HepG2 (cell line): Measurements from ENCODE around the gene NDC1. TPM values are rescaled to one million over a fixed set of nuclear protein-coding genes. Genes with fewer than 3 reads are reported as not detected.

Experiments
- ATAC-seq: fragments of 200-7000 bp; cut with Tn5 transposase; 3 replicates; pipeline ENCODE4 v1.9.1; 2020; ENCODE audit warnings: mild to moderate bottlenecking, moderate library complexity
- BruUV-seq: library from RNA; stranded (reverse); fragments of 400-500 nt; replicated peaks from 2 replicates; lab custom pipeline; 2021; lab: Mats Ljungman, UMichigan
- CTCF ChIA-PET: fragments of 300-600 bp; formaldehyde crosslinking; extraction: SDS; loops from one replicate; lab custom pipeline; 2021; ENCODE audit warnings: low total read pairs, inconsistent platforms, low intra/inter-chr PET ratio; lab: Yijun Ruan, JAX
- POLR2A ChIA-PET: fragments of 350-600 bp; sonication (Branson Sonifier 250); formaldehyde crosslinking; loops from one replicate; lab custom pipeline; 2020; ENCODE audit warnings: antibody characterized with exemption, inconsistent platforms; lab: Yijun Ruan, JAX
- DNase-seq: peaks from one replicate; pipeline ENCODE4 v3.0.0-alpha.2; 2015; ENCODE audit warnings: low spot score
- FAIRE-seq: peaks from 3 replicates; lab custom pipeline; 2011; peaks lifted over from hg19 to GRCh38; lab: Jason Lieb, UNC
- H2AFZ ChIP-seq: one replicate; pipeline ENCODE4 v1.6.1; 2011; ENCODE audit warnings: low read length, inconsistent platforms
- H3K27ac ChIP-seq: fragments of 300-600 bp; 3 replicates; pipeline ENCODE4 v1.8.0; 2011; ENCODE audit warnings: mixed run types, mild to moderate bottlenecking, mixed read lengths, low read length, inconsistent platforms; ENCODE audit not compliant: insufficient read depth; ENCODE audit errors: extremely low read length
- H3K27me3 ChIP-seq, 2 experiments: fragments of 200-600 bp in 1 of 2; 2 replicates in 1 of 2; 3 replicates in 1 of 2; pipeline versions ENCODE4 v1.6.0 to v1.8.0; 2011; ENCODE audit warnings: low read length in 2 of 2, mild to moderate bottlenecking in 2 of 2, moderate library complexity in 2 of 2, inconsistent platforms in 1 of 2; ENCODE audit not compliant: insufficient read depth in 2 of 2, control insufficient read depth in 1 of 2
- H3K36me3 ChIP-seq, 2 experiments: fragments of 200-600 bp in 1 of 2; replicated peaks in 1 of 2; 2 replicates in 1 of 2; 3 replicates in 1 of 2; pipeline versions ENCODE4 v1.5.1 to v1.8.0; 2011; ENCODE audit warnings: low read length in 2 of 2, inconsistent platforms in 1 of 2; ENCODE audit not compliant: insufficient read depth in 2 of 2, control insufficient read depth in 1 of 2
- H3K4me1 ChIP-seq: 2 replicates; pipeline ENCODE4 v1.5.1; 2012; ENCODE audit warnings: low read length, inconsistent platforms; ENCODE audit not compliant: insufficient read depth
- H3K4me2 ChIP-seq: 2 replicates; pipeline ENCODE4 v1.6.0; 2011; ENCODE audit warnings: low read depth, low read length, inconsistent platforms
- H3K4me3 ChIP-seq, 3 experiments: fragments of 200-600 bp in 1 of 3; sonication (generic), shearing (Covaris generic) in 1 of 3; replicated peaks in 1 of 3; 2 replicates each; pipeline ENCODE4 v1.5.1; 2011 to 2016; ENCODE audit warnings: low read length in 3 of 3, inconsistent platforms in 2 of 3, low read depth in 2 of 3, mild to moderate bottlenecking in 2 of 3, control low read depth in 1 of 3, mixed read lengths in 1 of 3; ENCODE audit not compliant: insufficient read depth in 1 of 3
- H3K79me2 ChIP-seq: one replicate; pipeline ENCODE4 v1.6.1; 2011; ENCODE audit warnings: low read length, inconsistent platforms; ENCODE audit not compliant: insufficient read depth
- H3K9ac ChIP-seq: 2 replicates; pipeline ENCODE4 v1.6.0; 2011; ENCODE audit warnings: mild to moderate bottlenecking, low read depth, low read length, inconsistent platforms; ENCODE audit not compliant: insufficient read depth
- H3K9me3 ChIP-seq: 2 replicates; pipeline ENCODE4 v1.5.1; 2012; ENCODE audit warnings: mild to moderate bottlenecking, low read length
- H4K20me1 ChIP-seq: 2 replicates; pipeline ENCODE4 v1.6.0; 2011; ENCODE audit warnings: inconsistent platforms, mild to moderate bottlenecking, low read length, moderate library complexity; ENCODE audit not compliant: insufficient read depth
- CC2D1A ChIP-seq: sonication (generic); formaldehyde crosslinking; IDR thresholded peaks from 2 replicates; pipeline ENCODE4 v1.8.1; 2023; ENCODE audit warnings: mild to moderate bottlenecking, missing genetic modification reagents
- HNRNPH1 ChIP-seq: fragments of 200-400 bp; formaldehyde crosslinking; optimal IDR thresholded peaks from 2 replicates; pipeline ENCODE3; 2017; ENCODE audit warnings: mild to moderate bottlenecking, low read depth, low read length
- HOXA5 ChIP-seq: sonication (generic); formaldehyde crosslinking; IDR thresholded peaks from 2 replicates; pipeline ENCODE4 v1.4.0; 2020; ENCODE audit warnings: missing genetic modification reagents
- KLF9 ChIP-seq: IDR thresholded peaks from 2 replicates; pipeline ENCODE4 v1.6.1; 2016; ENCODE audit warnings: low read depth
- MED13 ChIP-seq: sonication (generic); formaldehyde crosslinking; IDR thresholded peaks from 2 replicates; pipeline ENCODE4 v1.5.0; 2020; ENCODE audit warnings: missing genetic modification reagents
- PHF21A ChIP-seq: sonication (generic); formaldehyde crosslinking; IDR thresholded peaks from 2 replicates; pipeline ENCODE4 v1.5.0; 2020; ENCODE audit warnings: mild to moderate bottlenecking, missing genetic modification reagents
- SMAD3 ChIP-seq: sonication (generic); formaldehyde crosslinking; IDR thresholded peaks from 2 replicates; pipeline ENCODE4 v1.4.0; 2020; ENCODE audit warnings: missing genetic modification reagents
- SOX13 ChIP-seq, 3 experiments: fragments of 450-650 bp in 1 of 3; sonication (generic) in 1 of 3; formaldehyde crosslinking in 1 of 3; IDR thresholded peaks in 2 of 3; conservative IDR thresholded peaks in 1 of 3; 2 replicates each; pipeline versions ENCODE4 v1.5.0 to v1.6.1; 2016 to 2020; ENCODE audit warnings: antibody characterized with exemption in 1 of 3, mild to moderate bottlenecking in 1 of 3, missing compliant biosample characterization in 1 of 3, missing genetic modification reagents in 1 of 3, moderate library complexity in 1 of 3
- TCF12 ChIP-seq, 2 experiments: fragments of 450-650 bp in 1 of 2; sonication (generic) in 1 of 2; formaldehyde crosslinking in 1 of 2; IDR thresholded peaks; 2 replicates each; pipeline versions ENCODE4 v1.6.1 to v1.8.0; 2017 to 2022; ENCODE audit warnings: antibody characterized with exemption in 1 of 2, mild to moderate bottlenecking in 1 of 2, missing genetic modification reagents in 1 of 2, moderate library complexity in 1 of 2
- WIZ ChIP-seq: sonication (generic); formaldehyde crosslinking; IDR thresholded peaks from 2 replicates; pipeline ENCODE4 v1.5.1; 2020; ENCODE audit warnings: mild to moderate bottlenecking, missing genetic modification reagents
- ZNF12 ChIP-seq: sonication (generic); formaldehyde crosslinking; IDR thresholded peaks from 2 replicates; pipeline ENCODE4 v1.5.0; 2020; ENCODE audit warnings: missing genetic modification reagents
- ZNF616 ChIP-seq: sonication (generic); formaldehyde crosslinking; IDR thresholded peaks from 2 replicates; pipeline ENCODE4 v1.5.0; 2020; ENCODE audit warnings: low read depth, mild to moderate bottlenecking, missing genetic modification reagents
- ZNF792 ChIP-seq: IDR thresholded peaks from 2 replicates; pipeline ENCODE4 v1.6.1; 2016
- WGBS: methylation state at CpG from one replicate; pipeline ENCODE4 v1.1.6; 2017; ENCODE audit warnings: low lambda C conversion rate; 5-methylcytosine and 5-hydroxymethylcytosine counted together
- in situ Hi-C: cut with HindIII; loops from 2 replicates; pipeline ENCODE4 v1.10.0; 2017; ENCODE audit warnings: low pct_unique_long_range_greater_than_20kb; ENCODE audit not compliant: extremely low pct_ligation_motif_present
- intact Hi-C: fragments of 100-400 bp; cut with micrococcal nuclease; formaldehyde crosslinking; loops from one replicate; pipeline ENCODE4 v1.10.0; 2022; ENCODE audit not compliant: unreplicated experiment
- polyA plus RNA-seq, 8 experiments: library from polyadenylated mRNA; depleted of rRNA in 3 of 8; stranded (reverse) in 7 of 8; unstranded in 1 of 8; fragments of >200 nt; fragmentation: Illumina TruSeq in 4 of 8; extraction: Trizol in 4 of 8; gene quantifications; 2 replicates each; pipeline versions ENCODE4 v1.2.1 to v1.2.3, GENCODE V29; 2011 to 2016; ENCODE audit warnings: low read depth in 4 of 8, missing spikeins in 1 of 8, mixed read lengths in 1 of 8; ENCODE audit not compliant: insufficient read depth in 1 of 8
- total RNA-seq, 5 experiments: library from RNA; depleted of rRNA; stranded (reverse); fragments of >200 nt; fragmentation: Illumina TruSeq; extraction: Trizol; gene quantifications; 2 replicates each; pipeline ENCODE4 v1.2.3, GENCODE V29; 2016; ENCODE audit warnings: low read depth in 1 of 5
- TF ChIP-seq, protein P1 (sequence below): sonication (generic); formaldehyde crosslinking; IDR thresholded peaks from 2 replicates; pipeline ENCODE4 v1.8.1; 2023; ENCODE audit warnings: mild to moderate bottlenecking, missing genetic modification reagents
- TF ChIP-seq, protein P2 (sequence below): fragments of 450-650 bp; IDR thresholded peaks from 2 replicates; pipeline ENCODE4 v1.6.1; 2017
- TF ChIP-seq, protein P3 (sequence below): sonication (generic); formaldehyde crosslinking; IDR thresholded peaks from 2 replicates; pipeline ENCODE4 v1.4.0; 2020; ENCODE audit warnings: low read depth, missing genetic modification reagents
- TF ChIP-seq, protein P4 (sequence below): sonication (generic); formaldehyde crosslinking; IDR thresholded peaks from 2 replicates; pipeline ENCODE4 v1.8.0; 2022; ENCODE audit warnings: mild to moderate bottlenecking, missing genetic modification reagents, borderline replicate concordance
- TF ChIP-seq, protein P5 (sequence below): sonication (generic); formaldehyde crosslinking; IDR thresholded peaks from 2 replicates; pipeline ENCODE4 v1.4.0; 2020; ENCODE audit warnings: missing genetic modification reagents

Gene NDC1
- total and polyA plus RNA-seq, 2 of the 13 experiments (the other 11 are each of a cell fraction or from before 2014, with no cell fraction given): 38.1 to 50.9 TPM

DNA sequence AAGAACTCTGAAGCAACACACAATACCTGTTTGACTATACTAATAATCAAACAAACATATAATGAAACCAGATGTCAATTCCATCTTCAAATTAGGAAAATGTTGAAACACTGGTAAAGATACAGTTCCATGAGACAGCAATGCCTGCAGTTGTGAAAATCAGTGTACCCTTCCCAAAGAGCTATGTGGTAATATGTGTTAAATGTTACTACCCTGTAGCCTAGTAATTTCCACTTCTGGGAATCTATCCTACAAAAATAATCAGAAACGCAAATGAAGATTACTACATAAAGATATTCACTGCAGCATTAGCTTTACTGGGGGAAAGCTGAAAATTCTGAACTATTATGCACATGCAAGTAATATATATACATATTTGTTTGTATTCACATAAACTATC, 116.1 kb downstream of the NDC1 start:
- Histone ChIP-seq H4K20me1 (no peaks in the 10 kb centered on the region), H2AFZ (no peak overlapping the region), H3K4me2 (no peak overlapping the region), H3K27ac (no peak overlapping the region), H3K79me2 (no peaks in the 10 kb centered on the region), H3K9ac (no peak overlapping the region), H3K4me3 (no peak overlapping the region), H3K27me3 (peaks cover 1 to 29% of the 10 kb centered on the region in 2 experiments; a peak in 3 of 5 replicates), H3K36me3 (no peaks in the 10 kb centered on the region), H3K9me3 (no peaks in the 10 kb centered on the region), H3K4me1 (no peaks in the 10 kb centered on the region)
- WGBS: 11% methylated on average over 1 of the region's 1 CpG
- ATAC-seq (no peak), DNase-seq (no peak), FAIRE-seq (no peak)
- CTCF ChIA-PET: no interaction called here
- no TSS peak for BruUV-seq
- in situ Hi-C loops (no loop called here), intact Hi-C loops (no loop called here)
- POLR2A ChIA-PET: no interaction called here
- TF ChIP-seq, protein P1, sequence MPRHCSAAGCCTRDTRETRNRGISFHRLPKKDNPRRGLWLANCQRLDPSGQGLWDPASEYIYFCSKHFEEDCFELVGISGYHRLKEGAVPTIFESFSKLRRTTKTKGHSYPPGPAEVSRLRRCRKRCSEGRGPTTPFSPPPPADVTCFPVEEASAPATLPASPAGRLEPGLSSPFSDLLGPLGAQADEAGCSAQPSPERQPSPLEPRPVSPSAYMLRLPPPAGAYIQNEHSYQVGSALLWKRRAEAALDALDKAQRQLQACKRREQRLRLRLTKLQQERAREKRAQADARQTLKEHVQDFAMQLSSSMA (CRISPR knock-in tag): no peak
- TF ChIP-seq SMAD3 (CRISPR knock-in tag): no peak
- TF ChIP-seq, protein P2, sequence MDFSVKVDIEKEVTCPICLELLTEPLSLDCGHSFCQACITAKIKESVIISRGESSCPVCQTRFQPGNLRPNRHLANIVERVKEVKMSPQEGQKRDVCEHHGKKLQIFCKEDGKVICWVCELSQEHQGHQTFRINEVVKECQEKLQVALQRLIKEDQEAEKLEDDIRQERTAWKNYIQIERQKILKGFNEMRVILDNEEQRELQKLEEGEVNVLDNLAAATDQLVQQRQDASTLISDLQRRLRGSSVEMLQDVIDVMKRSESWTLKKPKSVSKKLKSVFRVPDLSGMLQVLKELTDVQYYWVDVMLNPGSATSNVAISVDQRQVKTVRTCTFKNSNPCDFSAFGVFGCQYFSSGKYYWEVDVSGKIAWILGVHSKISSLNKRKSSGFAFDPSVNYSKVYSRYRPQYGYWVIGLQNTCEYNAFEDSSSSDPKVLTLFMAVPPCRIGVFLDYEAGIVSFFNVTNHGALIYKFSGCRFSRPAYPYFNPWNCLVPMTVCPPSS: no peak
- no peak for TF ChIP-seq CC2D1A
- TF ChIP-seq, protein P3, sequence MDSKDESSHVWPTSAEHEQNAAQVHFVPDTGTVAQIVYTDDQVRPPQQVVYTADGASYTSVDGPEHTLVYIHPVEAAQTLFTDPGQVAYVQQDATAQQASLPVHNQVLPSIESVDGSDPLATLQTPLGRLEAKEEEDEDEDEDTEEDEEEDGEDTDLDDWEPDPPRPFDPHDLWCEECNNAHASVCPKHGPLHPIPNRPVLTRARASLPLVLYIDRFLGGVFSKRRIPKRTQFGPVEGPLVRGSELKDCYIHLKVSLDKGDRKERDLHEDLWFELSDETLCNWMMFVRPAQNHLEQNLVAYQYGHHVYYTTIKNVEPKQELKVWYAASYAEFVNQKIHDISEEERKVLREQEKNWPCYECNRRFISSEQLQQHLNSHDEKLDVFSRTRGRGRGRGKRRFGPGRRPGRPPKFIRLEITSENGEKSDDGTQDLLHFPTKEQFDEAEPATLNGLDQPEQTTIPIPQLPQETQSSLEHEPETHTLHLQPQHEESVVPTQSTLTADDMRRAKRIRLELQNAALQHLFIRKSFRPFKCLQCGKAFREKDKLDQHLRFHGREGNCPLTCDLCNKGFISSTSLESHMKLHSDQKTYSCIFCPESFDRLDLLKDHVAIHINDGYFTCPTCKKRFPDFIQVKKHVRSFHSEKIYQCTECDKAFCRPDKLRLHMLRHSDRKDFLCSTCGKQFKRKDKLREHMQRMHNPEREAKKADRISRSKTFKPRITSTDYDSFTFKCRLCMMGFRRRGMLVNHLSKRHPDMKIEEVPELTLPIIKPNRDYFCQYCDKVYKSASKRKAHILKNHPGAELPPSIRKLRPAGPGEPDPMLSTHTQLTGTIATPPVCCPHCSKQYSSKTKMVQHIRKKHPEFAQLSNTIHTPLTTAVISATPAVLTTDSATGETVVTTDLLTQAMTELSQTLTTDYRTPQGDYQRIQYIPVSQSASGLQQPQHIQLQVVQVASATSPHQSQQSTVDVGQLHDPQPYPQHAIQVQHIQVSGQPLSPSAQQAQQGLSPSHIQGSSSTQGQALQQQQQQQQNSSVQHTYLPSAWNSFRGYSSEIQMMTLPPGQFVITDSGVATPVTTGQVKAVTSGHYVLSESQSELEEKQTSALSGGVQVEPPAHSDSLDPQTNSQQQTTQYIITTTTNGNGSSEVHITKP (CRISPR knock-in tag): no peak
- no peak for TF ChIP-seq PHF21A (CRISPR knock-in tag)
- no peak for TF ChIP-seq HOXA5
- TF ChIP-seq ZNF12 (CRISPR knock-in tag): no peak
- TF ChIP-seq ZNF616: no peak
- TF ChIP-seq KLF9: no peak
- TF ChIP-seq TCF12 (IDR thresholded peaks at IDR 0.05): no peak
- TF ChIP-seq TCF12 (CRISPR knock-in tag; IDR thresholded peaks at IDR 0.05): no peak
- TF ChIP-seq, protein P4, sequence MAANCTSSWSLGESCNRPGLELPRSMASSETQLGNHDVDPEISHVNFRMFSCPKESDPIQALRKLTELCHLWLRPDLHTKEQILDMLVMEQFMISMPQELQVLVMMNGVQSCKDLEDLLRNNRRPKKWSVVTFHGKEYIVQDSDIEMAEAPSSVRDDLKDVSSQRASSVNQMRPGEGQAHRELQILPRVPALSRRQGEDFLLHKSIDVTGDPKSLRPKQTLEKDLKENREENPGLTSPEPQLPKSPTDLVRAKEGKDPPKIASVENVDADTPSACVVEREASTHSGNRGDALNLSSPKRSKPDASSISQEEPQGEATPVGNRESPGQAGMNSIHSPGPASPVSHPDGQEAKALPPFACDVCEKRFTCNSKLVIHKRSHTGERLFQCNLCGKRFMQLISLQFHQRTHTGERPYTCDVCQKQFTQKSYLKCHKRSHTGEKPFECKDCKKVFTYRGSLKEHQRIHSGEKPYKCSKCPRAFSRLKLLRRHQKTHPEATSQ (CRISPR knock-in tag): no peak
- TF ChIP-seq ZNF792 (CRISPR knock-in tag): no peak
- TF ChIP-seq, protein P5, sequence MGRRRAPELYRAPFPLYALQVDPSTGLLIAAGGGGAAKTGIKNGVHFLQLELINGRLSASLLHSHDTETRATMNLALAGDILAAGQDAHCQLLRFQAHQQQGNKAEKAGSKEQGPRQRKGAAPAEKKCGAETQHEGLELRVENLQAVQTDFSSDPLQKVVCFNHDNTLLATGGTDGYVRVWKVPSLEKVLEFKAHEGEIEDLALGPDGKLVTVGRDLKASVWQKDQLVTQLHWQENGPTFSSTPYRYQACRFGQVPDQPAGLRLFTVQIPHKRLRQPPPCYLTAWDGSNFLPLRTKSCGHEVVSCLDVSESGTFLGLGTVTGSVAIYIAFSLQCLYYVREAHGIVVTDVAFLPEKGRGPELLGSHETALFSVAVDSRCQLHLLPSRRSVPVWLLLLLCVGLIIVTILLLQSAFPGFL: no peak
- no peak for TF ChIP-seq MED13 (CRISPR knock-in tag)
- TF ChIP-seq HNRNPH1: no peak
- no peak for TF ChIP-seq SOX13 (IDR thresholded peaks at IDR 0.05)
- no peak for TF ChIP-seq SOX13 (CRISPR knock-in tag; conservative IDR thresholded peaks at IDR 0.05 in 1 of 2, IDR thresholded peaks at IDR 0.05 in 1 of 2)
- no peak for TF ChIP-seq WIZ
